Right kidney (tissue), 1 donor: ENCODE data around the gene IL10RB.
A peak's percentile ranks its signal among the peaks of the same experiment; 100 is the strongest.

Source experiments
- DNase-seq: peaks from one replicate; pipeline ENCODE4 v3.0.0-alpha.2; 2016

The IL10RB gene

GRCh38 chr21:33265664-33266049, 510 bp upstream of the IL10RB start:
- no peak for DNase-seq

- DNase-seq = no peak
These were observed 595 bp downstream of the IL10RB start for GRCh38 chr21:33266789-33267135.

- DNase-seq = no peak
These were observed 1.1 kb downstream of the IL10RB start for GRCh38 chr21:33267250-33267649.

- no peak for DNase-seq
These were observed 2.2 kb downstream of the IL10RB start for GRCh38 chr21:33268393-33268736.

- DNase-seq = no peak
These were observed 2.7 kb downstream of the IL10RB start for GRCh38 chr21:33268737-33269441.

- DNase-seq = no peak
These were observed 4.8 kb downstream of the IL10RB start for GRCh38 chr21:33270986-33271385.

- no peak for DNase-seq
These were observed 6.9 kb downstream of the IL10RB start for GRCh38 chr21:33273044-33273443.

GRCh38 chr21:33278721-33279120, 12.6 kb downstream of the IL10RB start:
- DNase-seq = no peak

- no peak for DNase-seq
These were observed 13.2 kb downstream of the IL10RB start for GRCh38 chr21:33279330-33279820.

GRCh38 chr21:33281096-33281652, 15.0 kb downstream of the IL10RB start:
- DNase-seq = no peak

GRCh38 chr21:33283203-33283602, 17.0 kb downstream of the IL10RB start:
- no peak for DNase-seq

GRCh38 chr21:33286076-33286475, 19.9 kb downstream of the IL10RB start:
- no peak for DNase-seq

- DNase-seq = peak; percentile 54
These were observed 20.7 kb downstream of the IL10RB start for GRCh38 chr21:33286600-33287456.

GRCh38 chr21:33289199-33289819, 23.1 kb downstream of the IL10RB start:
- DNase-seq = no peak

- DNase-seq = no peak
These were observed 24.3 kb downstream of the IL10RB start for GRCh38 chr21:33290441-33290840.

- DNase-seq = no peak
These were observed 25.5 kb downstream of the IL10RB start for GRCh38 chr21:33291686-33292085.

GRCh38 chr21:33292724-33293123, 26.6 kb downstream of the IL10RB start:
- DNase-seq = no peak

- DNase-seq = no peak
These were observed 27.0 kb downstream of the IL10RB start for GRCh38 chr21:33293136-33293535.

- DNase-seq = no peak
These were observed 27.6 kb downstream of the IL10RB start for GRCh38 chr21:33293811-33294216.

- no peak for DNase-seq
These were observed 30.0 kb downstream of the IL10RB start for GRCh38 chr21:33296156-33296555.

GRCh38 chr21:33299181-33299752, 33.1 kb downstream of the IL10RB start:
- DNase-seq = no peak
